Ishikawa (cell line): ENCODE results near the gene POLD4.

Source experiments
- CREB1 ChIP-seq: IDR thresholded peaks from 2 replicates; pipeline ENCODE4 v1.6.1; 2012; ENCODE audit warnings: low read depth
- EGR1 ChIP-seq: IDR thresholded peaks from 2 replicates; pipeline ENCODE4 v1.6.1; 2012
- EP300 ChIP-seq: IDR thresholded peaks from 2 replicates; pipeline ENCODE4 v1.6.1; 2012; ENCODE audit warnings: borderline replicate concordance
- TEAD4 ChIP-seq: IDR thresholded peaks from 2 replicates; pipeline ENCODE4 v1.6.1; 2012
- TF ChIP-seq, protein P1 (sequence below): IDR thresholded peaks from 2 replicates; pipeline ENCODE4 v1.6.1; 2012; ENCODE audit warnings: low read depth, mild to moderate bottlenecking

DNA sequence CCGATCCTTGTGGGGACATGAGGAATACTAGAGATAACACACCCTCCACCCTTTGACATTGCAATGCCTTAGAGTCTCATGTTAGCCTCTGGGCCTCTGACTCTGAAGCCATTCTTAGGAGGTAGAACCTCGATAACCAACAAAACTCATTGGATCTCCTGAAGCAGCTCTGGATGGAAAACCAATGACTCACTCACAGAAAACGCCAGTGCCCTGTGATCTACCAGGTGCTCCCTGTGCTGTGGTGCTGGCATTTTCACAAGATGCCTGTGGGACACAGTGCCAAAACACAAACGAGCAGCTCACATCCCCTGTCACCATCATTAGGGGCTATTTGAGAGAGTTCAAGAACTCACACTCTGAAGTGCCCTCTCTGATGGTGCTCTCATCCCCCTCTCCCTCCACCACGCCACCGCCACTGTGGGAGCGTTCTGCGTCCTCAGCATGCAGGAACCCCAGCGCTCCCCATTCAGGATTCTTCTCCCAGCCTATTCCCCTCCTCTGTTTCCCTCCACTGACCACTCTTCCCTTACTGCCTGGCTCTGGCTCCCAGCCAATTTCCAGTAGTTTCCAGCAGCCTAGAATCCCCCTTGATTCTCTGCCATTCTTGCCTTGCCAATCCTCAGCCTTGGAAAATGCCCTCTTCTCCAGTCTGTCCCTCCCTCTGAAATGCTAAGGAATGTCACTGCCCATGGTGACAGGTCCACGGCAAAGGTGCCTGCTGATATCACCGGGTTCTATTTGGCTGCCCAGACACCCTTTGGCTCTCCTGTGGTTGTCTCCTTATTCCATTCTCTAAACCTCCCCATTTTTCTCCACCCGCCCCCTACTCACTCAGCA lies 4.7 kb upstream of the POLD4 start:
- TF ChIP-seq EP300: no peak
- no peak for TF ChIP-seq CREB1
- no peak for TF ChIP-seq EGR1
- TF ChIP-seq TEAD4: no peak
- TF ChIP-seq, protein P1, sequence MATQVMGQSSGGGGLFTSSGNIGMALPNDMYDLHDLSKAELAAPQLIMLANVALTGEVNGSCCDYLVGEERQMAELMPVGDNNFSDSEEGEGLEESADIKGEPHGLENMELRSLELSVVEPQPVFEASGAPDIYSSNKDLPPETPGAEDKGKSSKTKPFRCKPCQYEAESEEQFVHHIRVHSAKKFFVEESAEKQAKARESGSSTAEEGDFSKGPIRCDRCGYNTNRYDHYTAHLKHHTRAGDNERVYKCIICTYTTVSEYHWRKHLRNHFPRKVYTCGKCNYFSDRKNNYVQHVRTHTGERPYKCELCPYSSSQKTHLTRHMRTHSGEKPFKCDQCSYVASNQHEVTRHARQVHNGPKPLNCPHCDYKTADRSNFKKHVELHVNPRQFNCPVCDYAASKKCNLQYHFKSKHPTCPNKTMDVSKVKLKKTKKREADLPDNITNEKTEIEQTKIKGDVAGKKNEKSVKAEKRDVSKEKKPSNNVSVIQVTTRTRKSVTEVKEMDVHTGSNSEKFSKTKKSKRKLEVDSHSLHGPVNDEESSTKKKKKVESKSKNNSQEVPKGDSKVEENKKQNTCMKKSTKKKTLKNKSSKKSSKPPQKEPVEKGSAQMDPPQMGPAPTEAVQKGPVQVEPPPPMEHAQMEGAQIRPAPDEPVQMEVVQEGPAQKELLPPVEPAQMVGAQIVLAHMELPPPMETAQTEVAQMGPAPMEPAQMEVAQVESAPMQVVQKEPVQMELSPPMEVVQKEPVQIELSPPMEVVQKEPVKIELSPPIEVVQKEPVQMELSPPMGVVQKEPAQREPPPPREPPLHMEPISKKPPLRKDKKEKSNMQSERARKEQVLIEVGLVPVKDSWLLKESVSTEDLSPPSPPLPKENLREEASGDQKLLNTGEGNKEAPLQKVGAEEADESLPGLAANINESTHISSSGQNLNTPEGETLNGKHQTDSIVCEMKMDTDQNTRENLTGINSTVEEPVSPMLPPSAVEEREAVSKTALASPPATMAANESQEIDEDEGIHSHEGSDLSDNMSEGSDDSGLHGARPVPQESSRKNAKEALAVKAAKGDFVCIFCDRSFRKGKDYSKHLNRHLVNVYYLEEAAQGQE: no peak
